Measurements from ENCODE around the gene ZFP92. TPM values are rescaled to one million over a fixed set of nuclear protein-coding genes. Genes with fewer than 3 reads are reported as not detected.
"Not testable (repeated sequence)": the region's sequence is repeated elsewhere in the genome, so short reads cannot be mapped to it uniquely, and the experiment has no call there.

The ZFP92 gene
- polyA plus RNA-seq (2013, experiment 1 of 2; ENCODE audit: insufficient read length), result 0.72 TPM
- 0.71 TPM for polyA plus RNA-seq (2013, experiment 2 of 2; ENCODE audit: insufficient read length)

DNA sequence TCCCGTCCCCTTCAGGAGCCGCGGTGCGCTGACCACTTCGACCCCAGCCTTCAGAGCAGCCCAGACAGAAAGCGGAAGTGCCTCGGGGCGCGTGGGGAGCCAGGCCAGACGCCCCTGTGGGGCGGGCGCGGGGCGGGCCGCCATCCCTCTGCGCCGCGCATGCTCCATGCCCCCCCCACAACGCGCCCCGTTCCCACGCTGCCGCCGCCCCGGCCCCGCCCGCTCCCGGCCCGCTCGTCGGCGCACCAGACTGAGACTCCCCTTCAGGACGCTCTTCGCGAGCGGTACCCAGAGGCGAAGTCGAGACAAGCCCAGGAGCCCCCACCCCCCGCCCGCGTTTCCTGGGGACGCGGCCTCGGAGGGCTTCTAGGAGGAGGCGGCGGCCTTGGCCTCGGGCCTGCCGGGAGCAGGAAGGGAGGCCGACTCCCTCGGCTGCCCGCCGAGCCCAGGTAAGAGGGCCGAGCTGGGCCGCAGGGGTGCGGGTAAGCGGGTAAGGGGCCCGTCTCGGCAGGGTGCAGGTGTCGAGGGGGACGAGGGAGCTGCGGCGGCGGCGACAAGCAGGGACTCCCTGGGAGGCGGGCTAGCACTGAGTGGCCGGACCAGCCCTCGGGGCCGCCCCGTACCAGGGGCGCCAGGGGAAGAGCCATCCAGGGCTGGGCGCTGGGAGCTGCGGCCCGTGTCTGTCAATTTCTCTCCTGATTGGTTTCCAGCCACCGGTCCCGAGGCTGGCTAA, at the start of gene ZFP92:
TSS of gene ZFP92 (plus strand) at position 218 of the 733 bp plus-strand sequence. CDS start 6,851 bp downstream, outside the sequence.
- DNase-seq, result peak; percentile 2

DNA sequence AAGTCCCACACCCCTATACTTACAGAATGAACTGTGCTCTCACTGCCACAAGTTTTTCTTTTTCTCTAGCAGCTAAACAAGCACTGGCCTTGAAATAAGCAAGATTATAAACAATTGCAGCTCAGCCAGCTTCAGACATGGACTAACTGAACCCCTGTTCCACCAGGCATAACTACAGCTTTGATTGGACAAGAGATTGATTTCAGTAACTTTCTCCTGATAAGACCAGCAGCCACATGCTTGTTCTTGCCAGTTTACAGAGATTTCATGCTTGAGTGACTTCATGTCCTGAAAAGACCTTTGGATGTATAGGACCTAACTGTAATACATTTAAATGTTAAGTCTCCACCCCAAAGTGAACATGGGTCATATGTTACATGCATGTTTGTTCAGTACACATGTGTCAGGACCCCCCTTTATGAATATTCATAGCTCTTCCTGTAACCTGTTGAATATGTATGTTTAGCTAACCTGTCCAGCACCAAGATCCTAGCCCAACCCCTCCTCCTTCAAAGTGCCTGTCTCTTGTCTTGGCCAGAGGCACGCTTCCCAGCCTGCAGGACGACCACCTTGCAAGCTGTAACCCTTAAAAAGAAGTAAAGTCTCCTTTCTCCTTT, 49.4 kb upstream of the ZFP92 start:
- DNase-seq, result no peak

DNA sequence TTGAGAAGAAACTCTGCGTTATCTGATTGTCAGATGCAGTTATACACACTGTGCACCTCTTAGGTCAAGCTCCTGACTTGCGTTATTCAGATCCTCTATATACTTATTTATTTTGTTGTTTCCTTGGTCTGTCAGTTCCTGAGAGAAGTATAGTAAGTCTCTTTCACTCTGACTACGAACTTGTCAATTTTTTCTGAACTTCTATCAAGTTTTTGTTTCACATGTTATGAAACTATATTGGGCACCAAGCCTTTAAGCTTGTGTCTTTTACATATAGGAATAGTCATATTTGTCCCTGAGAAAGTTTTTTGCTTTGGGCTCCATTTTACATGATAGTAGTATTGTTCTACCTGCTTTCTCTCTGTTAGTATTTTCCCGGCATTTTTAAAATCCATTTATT, 45.6 kb upstream of the ZFP92 start:
- DNase-seq, result no peak

DNA sequence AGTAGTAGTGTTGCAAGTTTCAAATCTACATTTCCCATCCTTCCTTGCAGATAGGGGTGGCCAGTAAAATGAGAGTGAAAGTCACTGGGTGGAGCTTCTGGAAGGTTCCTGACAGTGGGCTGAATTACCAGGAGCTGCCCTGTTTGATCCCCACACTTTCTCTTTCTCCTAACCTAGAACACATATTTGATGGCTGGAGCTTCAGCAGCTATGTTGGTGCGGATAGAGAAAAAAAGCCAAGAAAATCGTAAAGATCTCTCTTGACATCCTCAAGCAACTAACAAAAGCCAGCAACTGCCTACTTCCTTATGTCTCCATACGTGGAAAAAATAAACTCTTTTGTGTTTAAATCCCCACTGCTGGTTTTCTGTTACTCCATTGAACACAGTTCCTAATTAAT, 45.2 kb upstream of the ZFP92 start:
- DNase-seq, result no peak

- DNase-seq, result no peak
Measured at GRCh38 chrX:153366878-153367538, 44.3 kb upstream of the ZFP92 start.

DNA sequence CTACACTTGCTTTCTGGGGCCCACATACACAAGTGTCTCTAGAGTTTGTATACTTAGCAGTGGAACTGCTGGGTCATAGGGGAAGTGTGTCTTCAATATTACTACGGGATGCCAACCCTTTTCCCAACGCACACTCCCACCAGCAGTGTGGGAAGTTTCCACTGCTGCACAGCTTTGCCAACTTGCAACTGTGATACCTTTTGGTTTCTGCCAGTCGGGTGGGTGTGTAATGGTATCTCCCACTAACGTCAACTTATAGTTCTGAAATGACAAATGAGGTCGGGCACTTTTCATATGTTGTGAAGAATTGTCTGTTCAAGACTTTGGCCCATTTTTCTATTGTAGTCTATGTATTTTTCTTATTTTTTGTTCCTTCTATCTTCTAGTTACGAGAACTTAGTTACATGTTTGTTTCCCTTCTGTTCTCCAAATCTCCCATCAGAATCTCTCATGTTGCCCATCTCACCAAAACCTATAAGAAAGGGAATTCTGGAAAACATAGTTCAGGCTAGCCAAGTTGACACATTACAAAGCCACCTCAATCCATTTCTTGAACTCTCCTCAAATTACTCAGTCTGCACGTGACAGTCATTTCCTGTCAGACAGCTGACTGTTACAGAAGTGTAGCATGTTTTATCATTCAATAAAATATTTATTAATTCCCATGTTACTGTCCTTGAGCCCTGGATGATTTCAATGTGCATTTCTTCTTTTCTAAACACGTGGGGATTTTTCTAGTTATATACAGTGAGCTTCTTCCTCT, 40.8 kb upstream of the ZFP92 start:
- DNase-seq, result no peak

DNA sequence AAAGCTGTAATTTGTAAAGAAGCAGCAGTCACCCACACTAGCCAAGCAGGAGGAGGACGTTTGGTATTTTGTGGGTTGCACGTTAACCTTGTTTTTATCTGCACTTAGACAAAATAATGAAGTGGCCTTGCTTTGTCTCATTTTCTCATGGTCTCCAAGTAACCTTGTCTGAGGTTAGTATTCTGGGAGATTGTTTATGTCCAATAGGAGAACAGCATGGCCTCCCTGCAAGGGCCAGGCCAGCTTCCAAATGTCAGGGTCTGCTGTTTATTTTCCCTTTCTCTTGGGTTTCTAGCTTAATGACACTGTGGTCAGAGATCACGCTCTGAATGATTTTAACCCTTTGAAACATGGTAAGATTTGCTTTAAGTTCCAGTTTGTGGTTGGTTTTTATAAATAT, 40.0 kb upstream of the ZFP92 start:
- no peak for DNase-seq

DNA sequence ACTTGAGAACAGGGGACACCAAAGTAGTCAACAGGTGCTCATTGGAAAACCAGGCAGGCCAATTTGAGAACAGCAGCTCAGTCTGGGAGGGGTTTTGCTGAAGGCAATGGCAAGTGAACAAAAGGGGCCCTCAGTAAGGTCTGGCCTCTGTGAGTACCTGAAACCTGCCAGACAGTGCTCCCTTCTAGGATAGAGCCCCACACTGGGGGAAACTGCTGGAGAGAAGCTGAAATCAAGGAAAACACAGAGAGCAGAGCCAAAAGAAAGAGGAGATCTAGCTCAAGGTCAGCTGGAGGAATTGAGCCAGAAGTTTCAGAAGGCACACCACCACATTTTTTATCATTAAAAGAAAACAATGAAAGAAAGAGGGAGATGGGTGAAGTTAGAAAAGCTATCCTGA, 38.3 kb upstream of the ZFP92 start:
- no peak for DNase-seq

DNA sequence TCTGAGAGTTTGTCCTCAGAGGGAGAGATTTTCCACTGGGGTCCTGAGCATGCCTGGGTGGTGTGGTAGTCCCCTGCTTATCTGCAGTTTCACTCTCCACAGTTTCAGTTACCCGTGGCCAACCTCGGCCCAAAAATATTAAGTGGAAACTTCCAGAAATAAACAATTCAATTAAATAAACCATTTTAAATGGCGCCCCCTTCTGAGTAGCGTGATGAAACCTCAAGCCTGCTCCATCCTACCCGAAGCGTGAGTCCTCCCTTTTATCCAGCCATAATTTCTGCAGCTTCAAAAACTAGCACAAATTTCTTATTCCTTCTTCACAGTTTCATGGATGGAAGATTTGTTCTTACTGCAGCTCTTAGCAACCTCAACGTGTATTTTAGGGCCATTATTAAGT, 36.8 kb upstream of the ZFP92 start:
- DNase-seq, result no peak

- DNase-seq, result no peak
Measured at GRCh38 chrX:153375571-153375970, 35.7 kb upstream of the ZFP92 start.

DNA sequence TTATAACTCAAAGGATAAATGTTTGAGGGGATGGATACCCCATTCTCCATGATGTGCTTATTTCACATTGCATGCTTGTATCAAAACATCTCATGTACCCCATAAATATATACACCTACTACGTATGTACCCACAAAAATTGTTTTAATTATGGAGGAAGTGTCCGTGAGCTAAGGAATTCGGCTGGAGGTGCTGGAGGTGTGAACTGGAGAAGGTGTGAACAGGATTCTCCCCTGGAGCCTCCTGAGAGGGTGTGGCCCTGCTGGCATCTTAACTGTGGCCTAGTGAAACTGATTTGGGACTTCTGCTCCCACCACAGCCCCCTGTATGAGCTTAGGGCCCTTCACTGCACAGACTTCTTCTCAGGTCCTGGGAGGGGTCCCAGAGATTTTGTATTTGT, 33.5 kb upstream of the ZFP92 start:
- DNase-seq, result no peak

DNA sequence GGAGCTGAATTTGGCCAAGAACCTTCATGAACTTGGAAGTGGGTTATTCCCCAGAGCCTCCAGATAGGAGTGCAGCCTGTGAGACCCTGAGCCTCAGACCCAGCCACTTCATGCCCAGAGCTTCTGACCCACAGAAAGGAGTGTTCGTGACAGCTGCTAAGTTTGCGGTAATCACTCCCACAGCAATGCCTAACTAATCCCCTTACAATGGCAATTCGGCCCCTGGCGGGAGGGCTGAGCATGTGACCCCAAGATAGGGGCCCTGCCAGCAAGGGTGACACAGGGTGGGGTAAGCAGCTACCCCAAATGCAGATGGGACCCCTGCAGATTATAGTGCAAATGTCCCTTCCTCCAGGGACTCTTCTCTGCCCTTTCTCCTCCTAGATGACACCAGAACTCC, 32.7 kb upstream of the ZFP92 start:
- DNase-seq, result no peak

DNA sequence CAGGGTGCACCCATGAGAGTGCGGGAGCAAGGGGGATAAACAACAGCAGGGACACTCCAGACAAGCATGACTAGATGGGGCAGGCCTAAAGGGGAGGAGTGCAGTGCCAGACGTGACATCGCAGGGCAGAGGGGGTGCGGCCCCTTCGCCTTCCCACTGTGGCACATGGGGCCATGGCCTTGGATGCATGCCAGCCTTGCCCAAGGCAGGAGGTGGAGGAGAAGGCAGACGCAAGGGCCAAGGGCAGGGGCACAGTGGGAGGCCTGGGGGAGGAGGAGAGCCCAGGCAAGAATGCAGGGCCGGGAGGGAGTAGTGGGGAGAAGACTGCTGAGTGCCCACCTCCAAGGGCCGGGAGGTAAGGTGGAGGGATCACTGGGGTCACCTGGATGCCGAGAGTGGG, 31.8 kb upstream of the ZFP92 start:
- DNase-seq, result no peak

- no peak for DNase-seq
Measured at GRCh38 chrX:153379971-153380581, 31.2 kb upstream of the ZFP92 start.

DNA sequence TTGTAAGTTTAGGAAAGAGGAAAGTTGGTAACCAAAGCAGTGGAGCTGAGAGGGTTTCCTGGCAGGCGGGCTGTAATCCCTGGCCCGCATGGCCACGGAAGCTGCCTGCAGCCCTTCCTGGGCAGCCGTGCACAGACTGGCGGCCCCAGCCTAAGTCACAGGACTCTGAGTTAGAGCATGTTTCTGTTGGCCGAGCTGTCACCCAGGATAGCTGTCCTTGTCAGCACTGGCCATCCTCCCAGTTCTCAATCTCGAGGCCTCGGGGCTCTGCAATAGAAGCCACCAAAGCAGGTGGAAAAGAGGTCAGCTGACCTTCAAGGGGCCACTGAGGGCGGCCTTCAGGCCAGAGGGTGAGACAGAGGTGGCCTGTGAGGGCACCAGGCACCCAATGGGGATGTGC, 30.6 kb upstream of the ZFP92 start:
- no peak for DNase-seq

DNA sequence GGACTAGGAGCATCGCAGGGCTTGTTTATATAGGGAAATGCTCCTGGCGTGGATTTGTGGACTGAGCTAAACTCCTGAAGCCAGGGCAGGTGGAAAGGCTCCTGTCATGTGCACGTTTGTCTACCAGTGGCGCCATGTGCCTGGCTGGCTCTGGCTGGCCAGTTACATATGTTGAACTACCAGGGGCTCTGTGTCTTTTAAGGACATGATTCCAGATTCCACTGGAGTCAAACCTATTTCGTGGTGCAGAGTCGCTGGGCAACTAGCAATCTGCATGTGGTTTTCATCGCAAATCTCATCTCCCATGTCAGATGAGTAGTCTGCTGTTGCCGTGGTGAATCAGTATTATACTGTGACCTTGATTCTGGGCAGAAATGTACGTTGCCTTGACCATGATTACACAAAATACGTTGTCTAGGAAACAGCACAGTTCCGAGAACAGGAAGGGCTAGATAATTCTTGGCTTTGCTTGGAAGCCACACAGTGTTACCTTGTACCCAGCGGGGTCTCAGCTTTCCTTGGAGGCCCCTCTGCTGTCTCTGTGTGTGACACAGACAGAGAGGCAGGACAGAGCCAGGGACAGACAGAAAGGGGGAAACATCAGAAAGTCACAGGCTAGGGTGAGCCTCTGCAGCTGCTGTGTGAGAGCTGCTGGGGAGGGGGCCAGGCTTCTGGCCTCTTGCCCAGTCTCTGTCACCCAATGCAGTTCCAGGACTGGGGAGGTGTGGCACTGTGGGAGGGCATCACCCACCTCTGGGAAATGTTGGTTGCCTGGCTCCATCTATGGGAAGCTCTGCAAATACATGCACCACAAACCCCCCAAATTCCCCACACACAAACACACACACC, 29.4 kb upstream of the ZFP92 start:
- DNase-seq, result peak; percentile 45

DNA sequence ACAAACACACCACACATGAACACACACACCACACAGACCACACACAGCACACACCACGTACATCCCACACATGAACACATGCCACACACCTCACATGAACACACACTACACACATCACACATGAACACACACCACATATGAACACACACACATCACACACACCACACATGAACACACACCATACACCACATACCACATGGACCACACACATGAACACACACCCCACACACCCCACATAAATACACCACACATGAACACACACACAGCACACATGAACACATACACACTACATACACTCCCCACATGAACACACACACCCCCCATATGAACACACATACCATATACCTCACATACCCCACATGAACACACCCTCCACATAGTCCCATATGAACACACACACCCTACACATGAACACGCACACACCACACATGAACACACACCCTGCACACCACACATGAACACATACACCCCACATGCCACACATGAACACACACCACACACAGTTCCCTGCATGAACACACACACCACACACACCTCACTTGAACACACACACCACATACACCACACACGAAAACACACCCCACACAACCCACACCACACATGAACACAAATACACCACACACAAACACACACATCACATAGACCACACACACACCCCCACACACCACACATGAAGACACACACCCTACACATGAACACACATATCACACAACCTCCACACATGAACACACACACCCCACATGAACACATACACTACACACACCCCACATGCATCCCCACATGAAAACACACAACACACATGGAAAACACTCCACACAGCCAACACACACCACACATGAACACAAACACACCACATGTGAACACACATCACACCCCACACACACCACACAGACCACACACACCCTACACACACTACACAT, 28.4 kb upstream of the ZFP92 start:
- DNase-seq, result no peak

DNA sequence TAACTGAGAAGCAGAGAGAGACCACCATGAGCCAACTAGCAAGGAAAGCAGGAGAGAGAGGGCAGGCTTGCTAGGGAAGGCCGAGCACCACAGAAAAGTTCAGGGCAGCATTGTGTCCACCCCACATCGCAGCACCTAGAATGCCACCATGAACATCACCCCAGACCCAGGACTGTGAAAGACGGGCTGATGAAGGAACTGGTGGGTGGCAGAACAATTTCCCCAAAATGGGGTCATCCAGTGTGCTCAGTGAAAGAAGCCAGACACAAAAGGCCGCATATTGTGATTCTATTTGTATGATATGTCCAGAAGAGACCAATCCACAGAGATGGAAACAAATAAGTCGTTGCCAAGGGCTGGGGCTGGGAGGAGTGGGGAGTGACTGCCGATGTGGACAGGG, 26.9 kb upstream of the ZFP92 start:
- DNase-seq, result no peak

DNA sequence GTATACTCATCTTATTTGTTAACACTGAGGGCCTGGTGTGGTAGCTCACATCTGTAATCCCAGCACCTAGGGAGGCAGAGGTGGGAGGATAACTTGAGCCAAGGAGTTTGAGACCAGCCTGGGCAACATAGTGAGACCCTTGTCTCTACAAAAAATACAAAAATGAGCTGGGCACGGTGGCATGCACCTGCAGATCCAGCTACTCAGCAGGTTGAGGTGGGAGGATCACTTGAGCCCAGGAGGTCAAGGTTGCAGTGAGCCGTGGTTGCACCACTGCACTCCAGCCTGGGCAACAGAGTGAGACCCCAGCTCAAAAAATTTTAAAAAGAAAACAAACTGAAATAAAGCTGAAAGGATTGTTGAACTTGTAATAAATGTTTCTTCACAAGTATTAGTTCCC, 26.3 kb upstream of the ZFP92 start:
- not testable (repeated sequence) for DNase-seq

DNA sequence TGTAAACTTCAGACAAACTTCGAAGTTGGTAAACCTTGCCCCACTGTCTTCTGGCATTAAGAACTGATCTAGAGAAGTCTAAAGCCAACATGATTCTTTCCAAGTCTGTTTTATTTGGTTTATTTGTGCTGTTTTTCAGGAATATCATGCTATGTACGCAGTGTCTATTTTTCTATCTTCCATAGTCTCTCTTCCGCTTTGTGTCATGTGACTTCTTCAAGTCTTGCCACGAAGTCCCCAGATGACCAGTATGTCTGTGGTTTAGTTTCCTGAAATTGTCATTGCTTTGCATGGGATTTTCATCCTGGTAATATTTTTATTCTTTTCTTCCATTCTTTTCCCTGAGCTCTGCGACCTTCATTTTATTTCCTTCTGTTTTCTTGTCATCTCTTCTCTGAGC, 25.2 kb upstream of the ZFP92 start:
- DNase-seq, result no peak

GRCh38 chrX:153387345-153387744, 23.9 kb upstream of the ZFP92 start:
- no peak for DNase-seq
